ENCODE data around the gene CD300E. TPM values are rescaled to one million over a fixed set of nuclear protein-coding genes. Genes with fewer than 3 reads are reported as not detected.

CD300E gene
- total RNA-seq, 1 donor from 2014 or later = 0.72 TPM

DNA sequence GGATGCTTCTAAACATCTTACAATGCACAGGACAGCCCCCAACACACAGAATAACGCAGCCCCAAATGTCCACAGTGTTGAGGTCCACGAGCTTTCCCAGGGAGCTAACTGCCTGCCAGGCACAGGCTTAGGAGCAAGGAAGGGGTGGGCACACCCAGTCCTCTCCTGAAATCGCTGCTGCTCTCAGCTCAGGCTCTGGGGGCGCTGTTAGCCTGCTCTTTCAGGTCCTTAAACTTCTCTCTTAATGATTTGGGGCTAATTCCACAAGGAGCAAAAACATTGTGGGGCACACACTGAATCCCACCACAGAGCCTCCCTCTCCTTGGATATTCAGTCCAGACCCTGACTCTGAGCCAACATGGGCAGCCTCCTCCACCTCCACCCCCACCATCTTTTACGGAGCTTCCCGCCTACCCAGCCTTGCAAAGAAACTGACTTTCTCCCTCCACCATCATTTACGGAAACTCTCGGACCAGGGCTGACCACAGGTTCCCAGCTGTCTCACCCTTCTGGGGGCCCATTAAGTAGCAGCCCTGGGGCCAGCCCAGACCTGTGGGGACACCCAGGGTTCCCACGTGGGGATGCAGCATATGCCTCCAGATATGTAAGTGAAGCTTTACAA is 57.3 kb downstream of the CD300E start:
- peak; percentile 66 for DNase-seq (ENCODE audit: low spot score)

GRCh38 chr17:74565126-74565525 is 58.4 kb downstream of the CD300E start:
- no peak for DNase-seq (ENCODE audit: low spot score)

DNA sequence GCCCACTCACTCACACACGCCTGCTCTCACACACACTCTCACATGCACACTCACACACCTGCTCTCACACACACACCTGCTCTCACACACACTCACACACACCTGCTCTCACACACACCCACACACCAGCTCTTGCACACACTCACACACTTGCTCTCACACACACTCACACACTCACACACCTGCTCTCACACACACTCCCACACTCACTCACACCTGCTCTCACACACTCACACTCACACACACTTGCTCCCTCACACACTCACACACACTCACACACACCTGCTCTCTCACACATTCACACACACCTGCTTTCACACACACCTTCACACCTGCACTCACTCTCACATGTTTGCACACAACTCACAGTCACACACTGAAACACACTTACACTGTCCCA is 60.2 kb downstream of the CD300E start:
- DNase-seq (ENCODE audit: low spot score) = no peak

GRCh38 chr17:74561586-74561985 is 62.0 kb downstream of the CD300E start:
- no peak for DNase-seq (ENCODE audit: low spot score)

Other genes starting within 250 kb of the CD300E start
- gene GPRC5C, start 191.7 kb downstream of the CD300E start, total RNA-seq (ENCODE audit: insufficient read depth, low replicate concordance) = 17.1 TPM
- 7.2 TPM for gene CD300A, start 157.1 kb downstream of the CD300E start, total RNA-seq (ENCODE audit: insufficient read depth, low replicate concordance)
- gene CD300LB, start 92.3 kb downstream of the CD300E start, total RNA-seq (ENCODE audit: insufficient read depth, low replicate concordance) = 0.24 TPM
- 0.48 TPM for gene CD300C, start 77.6 kb downstream of the CD300E start, total RNA-seq (ENCODE audit: insufficient read depth, low replicate concordance)
- not detected for gene CD300H, start 56.2 kb downstream of the CD300E start, total RNA-seq (ENCODE audit: insufficient read depth, low replicate concordance)
- not detected for gene CD300LD, start 31.5 kb downstream of the CD300E start, total RNA-seq (ENCODE audit: insufficient read depth, low replicate concordance)
- gene CD300LF, start 89.2 kb upstream of the CD300E start, total RNA-seq (ENCODE audit: insufficient read depth, low replicate concordance) = 3.1 TPM
- 4.6 TPM for gene RAB37, start 113.5 kb upstream of the CD300E start, total RNA-seq (ENCODE audit: insufficient read depth, low replicate concordance)
- 12.5 TPM for gene NHERF1, start 124.9 kb upstream of the CD300E start, total RNA-seq (ENCODE audit: insufficient read depth, low replicate concordance)
- 18.1 TPM for gene NAT9, start 152.6 kb upstream of the CD300E start, total RNA-seq (ENCODE audit: insufficient read depth, low replicate concordance)
- 4.1 TPM for gene GRIN2C, start 236.1 kb upstream of the CD300E start, total RNA-seq (ENCODE audit: insufficient read depth, low replicate concordance)
- 1.7 TPM for gene FDXR, start 249.3 kb upstream of the CD300E start, total RNA-seq (ENCODE audit: insufficient read depth, low replicate concordance)

Data from umbilical cord (tissue), 2 donors.